Lower leg skin (tissue), 4 donors: ENCODE results near the gene LEMD2. TPM values are rescaled to one million over a fixed set of nuclear protein-coding genes. Genes with fewer than 3 reads are reported as not detected.

ENCODE experiments used
- DNase-seq, 2 donors: peaks; one replicate each; pipeline ENCODE4 v3.0.0-alpha.2; 2019; ENCODE audit warnings: low spot score in 2 of 2
- H3K4me3 ChIP-seq: fragments of 200-600 bp; sonication (generic); 2 replicates; pipeline ENCODE4 v1.5.1; 2017; ENCODE audit warnings: mild to moderate bottlenecking, low read depth; ENCODE audit not compliant: poor library complexity, severe bottlenecking
- POLR2A ChIP-seq, 2 donors: fragments of 450-650 bp; IDR thresholded peaks; one replicate each; pipeline ENCODE4 v1.6.1; 2016 to 2017; ENCODE audit warnings: antibody characterized with exemption in 2 of 2, mild to moderate bottlenecking in 1 of 2, moderate library complexity in 1 of 2
- WGBS, 2 donors: methylation state at CpG; one replicate each; pipeline ENCODE4 v1.1.5; 2018; 5-methylcytosine and 5-hydroxymethylcytosine counted together
- intact Hi-C: fragments of 100-400 bp; cut with DNase I; formaldehyde crosslinking; loops from one replicate; pipeline ENCODE4 v1.15.0; 2023; ENCODE audit warnings: low total_unique reads
- total RNA-seq, 4 donors: library from RNA; depleted of rRNA; stranded (reverse); fragments of >200 nt; gene quantifications; one replicate each; pipeline ENCODE4 v1.1.0, GENCODE V29; 2016
- TF ChIP-seq, protein P1 (sequence below), 3 donors: fragments of 450-650 bp; IDR thresholded peaks; one replicate each; pipeline ENCODE4 v1.5.1; 2016; ENCODE audit warnings: antibody characterized with exemption in 3 of 3, mild to moderate bottlenecking in 3 of 3, moderate library complexity in 2 of 3

LEMD2 gene
- total RNA-seq, 4 donors from 2014 or later = 57.5 to 93.6 (median 68.1) TPM

DNA sequence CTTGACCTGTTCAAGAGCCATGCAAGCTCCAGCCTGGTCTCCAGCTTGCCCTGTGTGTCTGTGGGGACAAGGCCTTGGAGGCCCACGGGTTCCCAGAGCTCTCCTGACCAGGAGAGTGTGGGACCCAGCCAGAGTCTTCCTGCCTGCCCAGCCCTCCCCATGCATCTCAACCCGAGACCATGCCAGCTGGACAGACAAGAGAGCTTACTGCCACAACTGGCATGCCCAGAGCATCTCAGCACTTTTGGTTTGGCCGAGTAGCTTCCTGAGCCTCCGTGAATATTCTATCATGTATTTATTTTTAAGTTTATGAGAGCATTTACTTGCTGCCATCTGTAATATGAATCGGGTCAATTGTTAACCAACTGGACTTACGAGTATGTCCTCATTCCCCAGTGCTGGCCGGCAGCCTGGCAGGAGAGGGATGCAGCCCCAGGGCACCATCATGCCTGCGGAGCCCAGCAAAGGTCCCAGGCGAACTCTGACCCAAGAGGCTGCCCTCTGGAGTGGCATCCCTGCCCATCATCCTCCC is 57.1 kb downstream of the LEMD2 start:
- intact Hi-C loops = no loop called here
- 66 to 78% methylated on average over 9 of the region's 9 CpGs for WGBS, 2 donors
- TF ChIP-seq POLR2A (IDR thresholded peaks at IDR 0.05) = no peak
- TF ChIP-seq, protein P1, sequence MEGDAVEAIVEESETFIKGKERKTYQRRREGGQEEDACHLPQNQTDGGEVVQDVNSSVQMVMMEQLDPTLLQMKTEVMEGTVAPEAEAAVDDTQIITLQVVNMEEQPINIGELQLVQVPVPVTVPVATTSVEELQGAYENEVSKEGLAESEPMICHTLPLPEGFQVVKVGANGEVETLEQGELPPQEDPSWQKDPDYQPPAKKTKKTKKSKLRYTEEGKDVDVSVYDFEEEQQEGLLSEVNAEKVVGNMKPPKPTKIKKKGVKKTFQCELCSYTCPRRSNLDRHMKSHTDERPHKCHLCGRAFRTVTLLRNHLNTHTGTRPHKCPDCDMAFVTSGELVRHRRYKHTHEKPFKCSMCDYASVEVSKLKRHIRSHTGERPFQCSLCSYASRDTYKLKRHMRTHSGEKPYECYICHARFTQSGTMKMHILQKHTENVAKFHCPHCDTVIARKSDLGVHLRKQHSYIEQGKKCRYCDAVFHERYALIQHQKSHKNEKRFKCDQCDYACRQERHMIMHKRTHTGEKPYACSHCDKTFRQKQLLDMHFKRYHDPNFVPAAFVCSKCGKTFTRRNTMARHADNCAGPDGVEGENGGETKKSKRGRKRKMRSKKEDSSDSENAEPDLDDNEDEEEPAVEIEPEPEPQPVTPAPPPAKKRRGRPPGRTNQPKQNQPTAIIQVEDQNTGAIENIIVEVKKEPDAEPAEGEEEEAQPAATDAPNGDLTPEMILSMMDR (IDR thresholded peaks at IDR 0.05) = no peak
- no peak overlapping the region for H3K4me3 ChIP-seq
- DNase-seq = no peak

DNA sequence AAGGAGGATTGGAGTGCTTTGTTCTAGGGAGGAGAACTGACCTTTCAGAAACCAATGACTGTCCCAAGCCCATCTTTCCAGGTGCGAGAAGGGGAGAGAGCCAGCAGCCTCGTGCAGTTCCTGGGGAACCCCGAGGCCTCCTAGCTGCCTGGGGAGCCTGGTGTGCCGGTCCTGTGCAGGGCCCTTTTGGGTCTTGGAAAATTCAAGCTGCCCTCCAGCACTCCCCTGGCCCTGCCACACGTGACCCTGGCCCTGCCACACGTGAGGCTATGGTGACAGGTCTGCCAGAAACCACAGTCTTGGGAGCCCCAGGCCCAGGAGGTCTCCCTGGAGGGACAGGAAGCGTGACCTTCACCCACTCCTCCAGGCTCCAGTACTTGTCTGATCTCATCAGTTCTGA is 57.9 kb downstream of the LEMD2 start:
- DNase-seq = no peak
- WGBS, 2 donors = 80 to 90% methylated on average over 7 of the region's 7 CpGs
- H3K4me3 ChIP-seq = no peak overlapping the region
- no peak for TF ChIP-seq POLR2A (IDR thresholded peaks at IDR 0.05)
- TF ChIP-seq, protein P1 (IDR thresholded peaks at IDR 0.05) = no peak
- intact Hi-C loops = no loop called here

GRCh38 chr6:33730611-33731010 is 58.3 kb downstream of the LEMD2 start:
- no peak for DNase-seq
- H3K4me3 ChIP-seq = no peak overlapping the region
- 85 to 90% methylated on average over 10 of the region's 10 CpGs for WGBS, 2 donors
- TF ChIP-seq, protein P1 (IDR thresholded peaks at IDR 0.05) = no peak
- no peak for TF ChIP-seq POLR2A (IDR thresholded peaks at IDR 0.05)
- intact Hi-C loops = no loop called here

DNA sequence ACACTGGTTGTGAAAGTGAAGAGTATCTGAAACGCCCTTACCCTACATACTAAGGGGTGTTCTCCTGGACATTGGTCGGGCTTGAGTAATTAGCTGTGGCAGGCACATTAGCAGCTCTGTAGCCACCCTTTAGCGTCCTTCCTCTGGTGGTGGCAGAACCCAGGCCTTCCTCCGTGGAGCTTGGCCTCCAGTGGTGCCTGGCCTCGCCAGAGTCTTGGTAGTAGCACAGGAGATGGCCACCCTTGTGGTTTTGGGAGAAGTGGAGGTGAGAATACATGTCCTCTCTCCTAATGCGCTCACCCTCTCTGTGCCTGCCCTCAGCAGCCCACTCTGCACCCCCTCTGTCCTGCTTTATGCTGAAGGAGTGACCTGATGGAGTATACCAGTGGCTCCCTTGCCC is 59.9 kb downstream of the LEMD2 start:
- WGBS, 2 donors = 90 to 98% methylated on average over 6 of the region's 6 CpGs
- intact Hi-C loops = no loop called here
- no peak overlapping the region for H3K4me3 ChIP-seq
- no peak for DNase-seq
- TF ChIP-seq, protein P1 (IDR thresholded peaks at IDR 0.05) = no peak
- TF ChIP-seq POLR2A (IDR thresholded peaks at IDR 0.05) = no peak

- no peak for DNase-seq
- WGBS, 2 donors = 93 to 94% methylated on average over 11 of the region's 11 CpGs
- intact Hi-C loops = no loop called here
- TF ChIP-seq, protein P1 (IDR thresholded peaks at IDR 0.05) = no peak
- TF ChIP-seq POLR2A (IDR thresholded peaks at IDR 0.05) = no peak
- H3K4me3 ChIP-seq = no peak overlapping the region
Measured at GRCh38 chr6:33728438-33728837, 60.5 kb downstream of the LEMD2 start.

- TF ChIP-seq, protein P1 (IDR thresholded peaks at IDR 0.05) = no peak
- TF ChIP-seq POLR2A (IDR thresholded peaks at IDR 0.05) = no peak
- WGBS, 2 donors = 81 to 84% methylated on average over 11 of the region's 11 CpGs
- H3K4me3 ChIP-seq = no peak overlapping the region
- DNase-seq = no peak
- intact Hi-C loops = no loop called here
Measured at GRCh38 chr6:33727932-33728331, 61.0 kb downstream of the LEMD2 start.
